Neural progenitor cell (in vitro differentiated cells): Measurements from ENCODE around the gene GUCA2A. TPM values are rescaled to one million over a fixed set of nuclear protein-coding genes. Genes with fewer than 3 reads are reported as not detected.

Experiments used
- DNase-seq: peaks from one replicate; pipeline ENCODE4 v3.0.0-alpha.2; 2016; ENCODE audit warnings: low spot score
- H2AFZ ChIP-seq: fragments of 200-600 bp; sonication (generic); replicated peaks from 2 replicates; pipeline ENCODE4 v1.6.1; 2016; ENCODE audit warnings: antibody characterized with exemption
- H3F3A ChIP-seq: fragments of 200-600 bp; sonication (generic); 2 replicates; pipeline ENCODE4 v1.6.1; 2016; ENCODE audit warnings: antibody characterized with exemption, low read depth
- H3K27ac ChIP-seq: fragments of 200-600 bp; sonication (generic); 2 replicates; pipeline ENCODE4 v1.5.1; 2016; ENCODE audit warnings: mild to moderate bottlenecking
- H3K27me3 ChIP-seq: fragments of 200-600 bp; sonication (generic); 2 replicates; pipeline ENCODE4 v1.6.1; 2016; ENCODE audit warnings: mild to moderate bottlenecking, moderate library complexity
- H3K36me3 ChIP-seq: fragments of 200-600 bp; sonication (generic); 2 replicates; pipeline ENCODE4 v1.5.1; 2016
- H3K4me1 ChIP-seq: fragments of 200-600 bp; sonication (generic); 2 replicates; pipeline ENCODE4 v1.6.1; 2016; ENCODE audit warnings: mixed run types
- H3K4me2 ChIP-seq: fragments of 200-600 bp; sonication (generic); 2 replicates; pipeline ENCODE4 v1.6.1; 2016
- H3K4me3 ChIP-seq: fragments of 200-600 bp; sonication (generic); 2 replicates; pipeline ENCODE4 v1.5.1; 2016
- H3K79me2 ChIP-seq: fragments of 200-600 bp; sonication (generic); 2 replicates; pipeline ENCODE4 v1.6.1; 2016; ENCODE audit warnings: low read depth
- H3K9ac ChIP-seq: fragments of 200-600 bp; sonication (generic); 2 replicates; pipeline ENCODE4 v1.6.1; 2016
- H3K9me3 ChIP-seq: fragments of 200-600 bp; sonication (generic); 2 replicates; pipeline ENCODE4 v1.5.1; 2016; ENCODE audit warnings: low read depth
- H4K20me1 ChIP-seq: fragments of 200-600 bp; sonication (generic); 2 replicates; pipeline ENCODE4 v1.6.1; 2016; ENCODE audit warnings: low read depth
- H3K27ac Mint-ChIP-seq: 3 replicates; pipeline ENCODE4 v1.8.0; 2021; ENCODE audit warnings: mixed read lengths
- H3K27me3 Mint-ChIP-seq: 2 replicates; pipeline ENCODE4 v1.8.0; 2022; ENCODE audit warnings: low read depth, mild to moderate bottlenecking, inconsistent platforms, moderate library complexity, mixed read lengths; ENCODE audit not compliant: insufficient read depth
- H3K36me3 Mint-ChIP-seq: 3 replicates; pipeline ENCODE4 v1.8.0; 2021; ENCODE audit warnings: mixed read lengths
- H3K4me1 Mint-ChIP-seq: 3 replicates; pipeline ENCODE4 v1.8.0; 2021; ENCODE audit warnings: mixed read lengths
- H3K4me3 Mint-ChIP-seq: 3 replicates; pipeline ENCODE4 v1.8.0; 2021; ENCODE audit warnings: mild to moderate bottlenecking, moderate library complexity, mixed read lengths
- H3K9me3 Mint-ChIP-seq: 3 replicates; pipeline ENCODE4 v1.8.0; 2020; ENCODE audit warnings: mixed read lengths
- CTCF ChIP-seq: fragments of 200-600 bp; sonication (generic); IDR thresholded peaks from 2 replicates; pipeline ENCODE4 v1.5.1; 2017; ENCODE audit warnings: antibody characterized with exemption, mild to moderate bottlenecking
- EZH2 ChIP-seq: fragments of 200-600 bp; sonication (generic); IDR thresholded peaks from 2 replicates; pipeline ENCODE4 v1.6.1; 2017; ENCODE audit warnings: antibody characterized with exemption, mild to moderate bottlenecking, moderate library complexity
- EZH2phosphoT487 ChIP-seq: fragments of 200-600 bp; sonication (generic); IDR thresholded peaks from 2 replicates; pipeline ENCODE4 v1.6.1; 2017; ENCODE audit warnings: antibody characterized with exemption
- total RNA-seq: library from RNA; depleted of rRNA; stranded (reverse); fragments of >200 nt; gene quantifications from 2 replicates; pipeline ENCODE4 v1.2.3, GENCODE V29; 2015; ENCODE audit warnings: low replicate concordance

GUCA2A gene
- total RNA-seq, 1 donor from 2014 or later, result not detected

- Histone ChIP-seq H3K4me2 (no peak overlapping the region), H3K79me2 (no peaks in the 10 kb centered on the region), H3K36me3 (no peaks in the 10 kb centered on the region), H3K4me3 (no peak overlapping the region), H3K9me3 (no peaks in the 10 kb centered on the region), H3K4me1 (no peaks in the 10 kb centered on the region), H4K20me1 (no peaks in the 10 kb centered on the region), H3K9ac (no peak overlapping the region), H3K27ac (no peak overlapping the region), H3K27me3 (no peaks in the 10 kb centered on the region), H3F3A (no peaks in the 10 kb centered on the region), H2AFZ (no peak overlapping the region)
- DNase-seq, result no peak
- TF ChIP-seq CTCF (no peak), EZH2 (no peak), EZH2phosphoT487 (no peak)
- Mint-ChIP-seq H3K9me3 (no peaks in the 10 kb centered on the region), H3K36me3 (no peaks in the 10 kb centered on the region), H3K27ac (no peak overlapping the region), H3K27me3 (peaks cover 7% of the 10 kb centered on the region), H3K4me3 (no peak overlapping the region), H3K4me1 (no peaks in the 10 kb centered on the region)
Observed at GRCh38 chr1:42130061-42130660, 34.4 kb downstream of the GUCA2A start.

- H3K4me3 Mint-ChIP-seq, result no peak overlapping the region
- no peaks in the 10 kb centered on the region for H3K27me3 ChIP-seq
- H3K9ac ChIP-seq, result no peak overlapping the region
- no peak for DNase-seq
- H3K9me3 ChIP-seq, result no peaks in the 10 kb centered on the region
- no peak overlapping the region for H3K4me2 ChIP-seq
- peaks cover 7% of the 10 kb centered on the region for H3K27me3 Mint-ChIP-seq
- H3K36me3 Mint-ChIP-seq, result no peaks in the 10 kb centered on the region
- no peaks in the 10 kb centered on the region for H3K36me3 ChIP-seq
- peak overlapping the region; percentile 26 for H2AFZ ChIP-seq
- H3K9me3 Mint-ChIP-seq, result no peaks in the 10 kb centered on the region
- H3K4me1 ChIP-seq, result no peaks in the 10 kb centered on the region
- no peaks in the 10 kb centered on the region for H3K79me2 ChIP-seq
- no peak overlapping the region for H3K27ac ChIP-seq
- no peaks in the 10 kb centered on the region for H4K20me1 ChIP-seq
- no peaks in the 10 kb centered on the region for H3F3A ChIP-seq
- no peaks in the 10 kb centered on the region for H3K4me1 Mint-ChIP-seq
- no peak overlapping the region for H3K27ac Mint-ChIP-seq
- no peak overlapping the region for H3K4me3 ChIP-seq
- TF ChIP-seq CTCF (no peak), EZH2 (no peak), EZH2phosphoT487 (no peak)
Observed at GRCh38 chr1:42128964-42129363, 35.6 kb downstream of the GUCA2A start.

GRCh38 chr1:42128499-42128898 lies 36.0 kb downstream of the GUCA2A start:
- no peak overlapping the region for H3K27ac Mint-ChIP-seq
- no peak for TF ChIP-seq EZH2
- TF ChIP-seq CTCF, result no peak
- TF ChIP-seq EZH2phosphoT487, result no peak

More at GRCh38 chr1:42128499-42128898, 36.0 kb downstream of the GUCA2A start:
- peaks cover 7% of the 10 kb centered on the region for H3K27me3 Mint-ChIP-seq
- H3K9me3 Mint-ChIP-seq, result no peaks in the 10 kb centered on the region
- Histone ChIP-seq H3F3A (no peaks in the 10 kb centered on the region), H3K4me1 (no peaks in the 10 kb centered on the region), H3K4me2 (no peak overlapping the region), H4K20me1 (no peaks in the 10 kb centered on the region), H3K9me3 (no peaks in the 10 kb centered on the region), H3K9ac (no peak overlapping the region), H3K36me3 (no peaks in the 10 kb centered on the region), H3K27me3 (no peaks in the 10 kb centered on the region), H3K79me2 (no peaks in the 10 kb centered on the region), H3K27ac (no peak overlapping the region), H2AFZ (peak overlapping the region; percentile 26), H3K4me3 (no peak overlapping the region)
- no peak for DNase-seq
- no peaks in the 10 kb centered on the region for H3K4me1 Mint-ChIP-seq
- no peaks in the 10 kb centered on the region for H3K36me3 Mint-ChIP-seq
- no peak overlapping the region for H3K4me3 Mint-ChIP-seq
